ENCODE results near the gene SLC2A4RG. TPM values are rescaled to one million over a fixed set of nuclear protein-coding genes. Genes with fewer than 3 reads are reported as not detected.

SLC2A4RG gene
- total RNA-seq, 2 donors from 2014 or later, result 69.3 to 108 TPM

- WGBS, 2 experiments (ENCODE audit: insufficient coverage in 1 of 2, insufficient read length in 1 of 2), result 93 to 95% methylated on average over 30 to 38 of the region's 38 CpGs
- Mint-ChIP-seq H3K4me3 (no peak overlapping the region), H3K27me3 (ENCODE audit: insufficient read depth) (no peaks in the 10 kb centered on the region), H3K4me1 (no peaks in the 10 kb centered on the region), H3K9me3 (no peaks in the 10 kb centered on the region), H3K36me3 (ENCODE audit: low read depth) (peaks cover 47% of the 10 kb centered on the region), H3K27ac (no peak overlapping the region)
- Histone ChIP-seq H3K27ac (ENCODE audit: low read depth, low read length) (no peak overlapping the region), H3K9ac (ENCODE audit: extremely low read depth, low read length, poor library complexity, severe bottlenecking) (no peak overlapping the region), H3K4me1 (ENCODE audit: control insufficient read depth, insufficient read depth, low read length) (no peaks in the 10 kb centered on the region), H3K4me3 (ENCODE audit: low read length) (no peak overlapping the region), H3K27me3 (ENCODE audit: control insufficient read depth, insufficient read depth, low read length, poor library complexity, severe bottlenecking) (no peaks in the 10 kb centered on the region), H3K36me3 (ENCODE audit: control insufficient read depth, insufficient read depth, low read length) (peaks cover 21% of the 10 kb centered on the region), H3K9me3 (ENCODE audit: control insufficient read depth, low read length) (no peaks in the 10 kb centered on the region)
- DNase-seq, result no peak
- TF ChIP-seq CTCF (conservative IDR thresholded peaks at IDR 0.05), result no peak
These were observed 27.3 kb downstream of the SLC2A4RG start for GRCh38 chr20:63766695-63767426.

GRCh38 chr20:63767456-63767855, 27.9 kb downstream of the SLC2A4RG start:
- no peak for TF ChIP-seq CTCF (conservative IDR thresholded peaks at IDR 0.05)
- no peak for DNase-seq
- no peak overlapping the region for H3K27ac ChIP-seq (ENCODE audit: low read depth, low read length)
- no peak overlapping the region for H3K4me3 Mint-ChIP-seq
- 88 to 94% methylated on average over 11 to 18 of the region's 18 CpGs for WGBS, 2 experiments (ENCODE audit: insufficient coverage in 1 of 2, insufficient read length in 1 of 2)
- H3K9ac ChIP-seq (ENCODE audit: extremely low read depth, low read length, poor library complexity, severe bottlenecking), result no peak overlapping the region
- no peak overlapping the region for H3K27ac Mint-ChIP-seq
- H3K9me3 ChIP-seq (ENCODE audit: control insufficient read depth, low read length), result no peaks in the 10 kb centered on the region
- peaks cover 16% of the 10 kb centered on the region for H3K36me3 ChIP-seq (ENCODE audit: control insufficient read depth, insufficient read depth, low read length)
- H3K4me1 ChIP-seq (ENCODE audit: control insufficient read depth, insufficient read depth, low read length), result no peaks in the 10 kb centered on the region
- peaks cover 43% of the 10 kb centered on the region for H3K36me3 Mint-ChIP-seq (ENCODE audit: low read depth)
- H3K4me3 ChIP-seq (ENCODE audit: low read length), result no peak overlapping the region
- H3K4me1 Mint-ChIP-seq, result no peaks in the 10 kb centered on the region
- no peaks in the 10 kb centered on the region for H3K27me3 ChIP-seq (ENCODE audit: control insufficient read depth, insufficient read depth, low read length, poor library complexity, severe bottlenecking)
- H3K27me3 Mint-ChIP-seq (ENCODE audit: insufficient read depth), result no peaks in the 10 kb centered on the region
- no peaks in the 10 kb centered on the region for H3K9me3 Mint-ChIP-seq

- Histone ChIP-seq H3K9me3 (ENCODE audit: control insufficient read depth, low read length) (no peaks in the 10 kb centered on the region), H3K27me3 (ENCODE audit: control insufficient read depth, insufficient read depth, low read length, poor library complexity, severe bottlenecking) (no peaks in the 10 kb centered on the region), H3K4me1 (ENCODE audit: control insufficient read depth, insufficient read depth, low read length) (no peaks in the 10 kb centered on the region), H3K27ac (ENCODE audit: low read depth, low read length) (no peak overlapping the region), H3K36me3 (ENCODE audit: control insufficient read depth, insufficient read depth, low read length) (peaks cover 13% of the 10 kb centered on the region), H3K9ac (ENCODE audit: extremely low read depth, low read length, poor library complexity, severe bottlenecking) (no peak overlapping the region), H3K4me3 (ENCODE audit: low read length) (no peak overlapping the region)
- H3K36me3 Mint-ChIP-seq (ENCODE audit: low read depth), result peaks cover 40% of the 10 kb centered on the region
- no peaks in the 10 kb centered on the region for H3K4me1 Mint-ChIP-seq
- no peak for DNase-seq
- H3K4me3 Mint-ChIP-seq, result no peak overlapping the region
- no peak for TF ChIP-seq CTCF (conservative IDR thresholded peaks at IDR 0.05)
- no peaks in the 10 kb centered on the region for H3K27me3 Mint-ChIP-seq (ENCODE audit: insufficient read depth)
- H3K9me3 Mint-ChIP-seq, result no peaks in the 10 kb centered on the region
- H3K27ac Mint-ChIP-seq, result no peak overlapping the region
- 95 to 100% methylated on average over 1 to 7 of the region's 7 CpGs for WGBS, 2 experiments (ENCODE audit: insufficient coverage in 1 of 2, insufficient read length in 1 of 2)
These were observed 28.3 kb downstream of the SLC2A4RG start for GRCh38 chr20:63767886-63768285.
